H1 (cell line): ENCODE data around the gene CAPZA2. TPM values are rescaled to one million over a fixed set of nuclear protein-coding genes. Genes with fewer than 3 reads are reported as not detected.

Experiments used
- CTCF ChIA-PET: fragments of 300-600 bp; sonication (Branson Sonifier 250); formaldehyde crosslinking; loops from one replicate; lab custom pipeline; 2021; ENCODE audit not compliant: partially characterized antibody; lab: Charles Lee
- POLR2A ChIA-PET: fragments of 300-600 bp; sonication (Branson Sonifier 250); formaldehyde crosslinking; loops from one replicate; lab custom pipeline; 2021; ENCODE audit warnings: inconsistent platforms; ENCODE audit not compliant: partially characterized antibody; lab: Charles Lee
- DNase-seq, 2 experiments: peaks; one replicate each; pipeline versions ENCODE4 v3.0.0 to v3.0.0-alpha.2; 2010 to 2022; ENCODE audit warnings: low spot score in 2 of 2, low read depth in 1 of 2, mixed read lengths in 1 of 2
- FAIRE-seq: peaks from 2 replicates; lab custom pipeline; 2011; peaks lifted over from hg19 to GRCh38; lab: Jason Lieb, UNC
- H2AFZ ChIP-seq: 2 replicates; pipeline ENCODE4 v1.8.1; 2012; ENCODE audit warnings: low read length, inconsistent platforms
- H2AK5ac ChIP-seq: 2 replicates; pipeline ENCODE4 v1.6.1; 2013; ENCODE audit warnings: low read depth, low read length
- H2BK120ac ChIP-seq: replicated peaks from 2 replicates; pipeline ENCODE3; 2013; ENCODE audit warnings: low read depth, low read length, inconsistent platforms
- H2BK12ac ChIP-seq: 2 replicates; pipeline ENCODE4 v1.6.1; 2013; ENCODE audit warnings: low read depth, low read length
- H2BK15ac ChIP-seq: 2 replicates; pipeline ENCODE4 v1.6.1; 2013; ENCODE audit warnings: low read length
- H2BK20ac ChIP-seq: 2 replicates; pipeline ENCODE4 v1.6.1; 2013; ENCODE audit warnings: low read length
- H2BK5ac ChIP-seq: 2 replicates; pipeline ENCODE4 v1.6.1; 2013; ENCODE audit warnings: low read depth, low read length
- H3K14ac ChIP-seq: 2 replicates; pipeline ENCODE4 v1.6.1; 2013; ENCODE audit warnings: inconsistent platforms; ENCODE audit not compliant: insufficient read length
- H3K18ac ChIP-seq: 2 replicates; pipeline ENCODE4 v1.6.1; 2013; ENCODE audit warnings: low read length; ENCODE audit errors: extremely low read depth
- H3K23ac ChIP-seq: 2 replicates; pipeline ENCODE4 v1.6.1; 2013; ENCODE audit warnings: inconsistent platforms; ENCODE audit not compliant: insufficient read length
- H3K23me2 ChIP-seq: 2 replicates; pipeline ENCODE4 v1.6.1; 2013; ENCODE audit warnings: low read depth, low read length
- H3K27ac ChIP-seq: 2 replicates; pipeline ENCODE4 v1.6.1; 2011; ENCODE audit warnings: low read depth, low read length, inconsistent platforms
- H3K27me3 ChIP-seq, 4 experiments: replicated peaks in 1 of 4; 1 replicate in 1 of 4; 2 replicates in 3 of 4; pipeline versions ENCODE4 v1.6.1 to v1.8.1; 2011 to 2013; ENCODE audit warnings: low read length in 3 of 4, mild to moderate bottlenecking in 3 of 4, inconsistent platforms in 2 of 4, mixed read lengths in 2 of 4, moderate library complexity in 1 of 4; ENCODE audit not compliant: control insufficient read depth in 3 of 4, insufficient read depth in 3 of 4; ENCODE audit errors: extremely low read depth in 1 of 4
- H3K36me3 ChIP-seq, 4 experiments: 2 replicates each; pipeline versions ENCODE4 v1.6.1 to v1.8.1; 2011 to 2013; ENCODE audit warnings: mild to moderate bottlenecking in 4 of 4, low read length in 3 of 4, moderate library complexity in 2 of 4, control low read depth in 1 of 4, inconsistent platforms in 1 of 4; ENCODE audit not compliant: insufficient read depth in 4 of 4, control insufficient read depth in 2 of 4
- H3K4ac ChIP-seq: replicated peaks from 2 replicates; pipeline ENCODE3; 2013; ENCODE audit warnings: low read length, low read depth, mixed read lengths, inconsistent platforms; ENCODE audit not compliant: insufficient read length
- H3K4me1 ChIP-seq, 4 experiments: replicated peaks in 1 of 4; 1 replicate in 1 of 4; 2 replicates in 3 of 4; pipeline versions ENCODE4 v1.6.1 to v1.8.1; 2011 to 2013; ENCODE audit warnings: low read length in 3 of 4, inconsistent platforms in 2 of 4, mixed read lengths in 1 of 4; ENCODE audit not compliant: insufficient read depth in 4 of 4, control insufficient read depth in 3 of 4
- H3K4me2 ChIP-seq, 2 experiments: 2 replicates each; pipeline versions ENCODE4 v1.6.1 to v1.8.1; 2011 to 2013; ENCODE audit warnings: low read depth in 2 of 2, low read length in 2 of 2, control low read depth in 1 of 2, inconsistent platforms in 1 of 2, mild to moderate bottlenecking in 1 of 2; ENCODE audit not compliant: insufficient read depth in 1 of 2
- H3K4me3 ChIP-seq, 4 experiments: fragments of 200-600, 300-600 bp in 1 of 4; sonication (generic), shearing (Covaris generic), sonication (Bioruptor Twin) in 1 of 4; 2 replicates each; pipeline versions ENCODE4 v1.5.1 to v1.8.1; 2011 to 2016; ENCODE audit warnings: low read length in 4 of 4, low read depth in 3 of 4, control low read depth in 2 of 4, inconsistent platforms in 2 of 4, mild to moderate bottlenecking in 2 of 4, mixed read lengths in 1 of 4, moderate library complexity in 1 of 4; ENCODE audit not compliant: insufficient read depth in 2 of 4; ENCODE audit errors: extremely low read depth in 1 of 4
- H3K56ac ChIP-seq: replicated peaks from 2 replicates; pipeline ENCODE3; 2013; ENCODE audit warnings: low read depth, mild to moderate bottlenecking, mixed read lengths, low read length, inconsistent platforms; ENCODE audit not compliant: insufficient read length
- H3K79me1 ChIP-seq: 2 replicates; pipeline ENCODE4 v1.6.1; 2013; ENCODE audit warnings: low read depth, low read length, control low read depth
- H3K79me2 ChIP-seq, 2 experiments: 2 replicates each; pipeline versions ENCODE4 v1.6.1 to v1.8.1; 2012 to 2013; ENCODE audit warnings: low read length in 2 of 2, mild to moderate bottlenecking in 2 of 2, inconsistent platforms in 1 of 2; ENCODE audit not compliant: insufficient read depth in 2 of 2, control insufficient read depth in 1 of 2
- H3K9ac ChIP-seq, 4 experiments: replicated peaks in 1 of 4; 1 replicate in 1 of 4; 2 replicates in 3 of 4; pipeline versions ENCODE4 v1.6.1 to v1.8.1; 2011 to 2013; ENCODE audit warnings: low read depth in 3 of 4, low read length in 3 of 4, control low read depth in 2 of 4, mild to moderate bottlenecking in 2 of 4, moderate library complexity in 2 of 4, inconsistent platforms in 1 of 4; ENCODE audit errors: extremely low read depth in 1 of 4
- H3K9me3 ChIP-seq, 2 experiments: 2 replicates each; pipeline versions ENCODE4 v1.6.1 to v1.8.1; 2012 to 2013; ENCODE audit warnings: mild to moderate bottlenecking in 2 of 2, moderate library complexity in 2 of 2, control low read depth in 1 of 2, inconsistent platforms in 1 of 2, low read depth in 1 of 2, low read length in 1 of 2, mixed read lengths in 1 of 2; ENCODE audit not compliant: insufficient read depth in 2 of 2
- H4K20me1 ChIP-seq, 2 experiments: replicated peaks in 1 of 2; 2 replicates each; pipeline versions ENCODE3 to v1.8.1; 2011 to 2013; ENCODE audit warnings: inconsistent platforms in 2 of 2, low read length in 2 of 2, mild to moderate bottlenecking in 1 of 2; ENCODE audit not compliant: insufficient read depth in 2 of 2, control insufficient read depth in 1 of 2
- H4K5ac ChIP-seq: 2 replicates; pipeline ENCODE4 v1.6.1; 2013; ENCODE audit warnings: low read length, low read depth, mixed read lengths, inconsistent platforms; ENCODE audit not compliant: insufficient read length
- H4K8ac ChIP-seq: 2 replicates; pipeline ENCODE4 v1.8.0; 2013; ENCODE audit warnings: mild to moderate bottlenecking, moderate library complexity, low read length, inconsistent platforms; ENCODE audit not compliant: insufficient read depth; ENCODE audit errors: extremely low read depth
- H4K91ac ChIP-seq: replicated peaks from 2 replicates; pipeline ENCODE3; 2013; ENCODE audit warnings: low read length, mixed read lengths, inconsistent platforms; ENCODE audit not compliant: insufficient read length
- CREB1 ChIP-seq: IDR thresholded peaks from 2 replicates; pipeline ENCODE4 v1.6.1; 2012; ENCODE audit warnings: inconsistent platforms
- CTCF ChIP-seq, 3 experiments: IDR thresholded peaks; 1 replicate in 2 of 3; 2 replicates in 1 of 3; pipeline versions ENCODE4 v1.5.1 to v1.6.1; 2011; ENCODE audit warnings: low read length in 3 of 3, mild to moderate bottlenecking in 3 of 3, inconsistent platforms in 2 of 3, low read depth in 1 of 3, moderate library complexity in 1 of 3; ENCODE audit not compliant: insufficient read depth in 1 of 3; ENCODE audit errors: control extremely low read depth in 1 of 3
- EZH2 ChIP-seq: fragments of 200-600 bp; sonication (generic); IDR thresholded peaks from 2 replicates; pipeline ENCODE4 v1.7.1; 2012; ENCODE audit warnings: low read depth, mild to moderate bottlenecking, moderate library complexity, low read length, inconsistent platforms; ENCODE audit not compliant: severe bottlenecking
- JUN ChIP-seq: IDR thresholded peaks from 2 replicates; pipeline ENCODE4 v1.6.1; 2011; ENCODE audit warnings: low read depth, mild to moderate bottlenecking, improper control_type of control experiment, low read length
- KDM4A ChIP-seq: IDR thresholded peaks from one replicate; pipeline ENCODE4 v1.7.1; 2012; ENCODE audit warnings: low read depth, mild to moderate bottlenecking, moderate library complexity, low read length, inconsistent platforms; ENCODE audit not compliant: severe bottlenecking
- POLR2AphosphoS5 ChIP-seq: IDR thresholded peaks from 2 replicates; pipeline ENCODE4 v1.6.1; 2011; ENCODE audit warnings: low read depth, low read length
- RXRA ChIP-seq: IDR thresholded peaks from 2 replicates; pipeline ENCODE4 v1.6.1; 2011; ENCODE audit warnings: low read depth, mild to moderate bottlenecking, low read length, moderate library complexity; ENCODE audit not compliant: insufficient read depth
- SIN3A ChIP-seq, 2 experiments: IDR thresholded peaks in 1 of 2; conservative IDR thresholded peaks in 1 of 2; 2 replicates each; pipeline ENCODE4 v1.6.1; 2011 to 2012; ENCODE audit warnings: low read length in 2 of 2, improper control_type of control experiment in 1 of 2, low read depth in 1 of 2, mild to moderate bottlenecking in 1 of 2
- SRF ChIP-seq: IDR thresholded peaks from 2 replicates; pipeline ENCODE4 v1.6.1; 2011; ENCODE audit warnings: mild to moderate bottlenecking, low read depth, low read length, moderate library complexity
- SUZ12 ChIP-seq: fragments of 200-600 bp; sonication (generic); IDR thresholded peaks from 2 replicates; pipeline ENCODE4 v1.6.1; 2012; ENCODE audit warnings: mild to moderate bottlenecking, inconsistent platforms, low read length, moderate library complexity, mixed read lengths
- TCF12 ChIP-seq: IDR thresholded peaks from 2 replicates; pipeline ENCODE4 v1.6.1; 2011; ENCODE audit warnings: low read depth, mild to moderate bottlenecking, low read length
- polyA plus RNA-seq, 7 experiments: library from polyadenylated mRNA; depleted of rRNA in 3 of 7; stranded (reverse) in 5 of 7; unstranded in 2 of 7; fragments of >200 nt in 5 of 7; fragments of 200-250 nt in 2 of 7; gene quantifications; 1 replicate in 5 of 7; 2 replicates in 1 of 7; 4 replicates in 1 of 7; pipeline versions ENCODE4 v1.2.1 to v1.2.3, GENCODE V29; 2011 to 2013; ENCODE audit warnings: missing spikeins in 2 of 7, mixed read lengths in 2 of 7
- total RNA-seq: library from RNA; stranded (reverse); fragmentation: NEBNext Ultra II Directional; extraction: Animal tissue kit (Norgen Biotek cat#: 25700); gene quantifications from 2 replicates; pipeline ENCODE4 v1.2.1, GENCODE V29; 2021
- TF ChIP-seq, protein P1 (sequence below): IDR thresholded peaks from 2 replicates; pipeline ENCODE4 v1.6.1; 2011; ENCODE audit warnings: low read depth, mild to moderate bottlenecking, low read length; ENCODE audit not compliant: insufficient read depth

The CAPZA2 gene
- total and polyA plus RNA-seq, 2 of the 8 experiments (the other 6 are each of a cell fraction or from before 2014, with no cell fraction given): 33.2 to 145 TPM

DNA sequence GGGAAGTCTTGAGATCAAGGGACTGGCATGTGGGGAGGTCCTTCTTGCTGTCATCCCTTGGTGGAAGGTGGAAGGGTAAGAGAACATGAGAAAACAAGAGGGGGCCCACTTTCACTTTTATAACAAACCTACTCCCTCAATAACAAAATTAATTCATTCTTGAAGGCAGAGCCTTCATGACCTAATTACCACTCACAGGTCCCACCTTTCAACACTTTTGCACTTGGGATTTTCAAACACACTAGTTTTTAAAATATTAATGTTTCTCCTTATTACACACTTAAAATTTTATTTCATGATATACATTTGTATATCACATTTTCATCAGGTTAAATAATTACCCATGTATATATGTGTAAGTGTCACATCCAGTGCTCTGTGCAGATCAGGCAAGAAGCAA lies 93.0 kb downstream of the CAPZA2 start:
- peaks cover 0 to 12% (median 6%) of the 10 kb centered on the region in 4 experiments; a peak in 3 of 7 replicates for H3K4me1 ChIP-seq
- peaks cover 0 to 40% of the 10 kb centered on the region in 2 experiments; a peak in 2 of 4 replicates for H3K79me2 ChIP-seq
- no peak overlapping the region for H2AK5ac ChIP-seq
- no peak overlapping the region for H2BK120ac ChIP-seq
- no peak overlapping the region for H3K14ac ChIP-seq
- H4K20me1 ChIP-seq: no peaks in the 10 kb centered on the region
- H2AFZ ChIP-seq: no peak overlapping the region
- no peak overlapping the region for H3K56ac ChIP-seq
- ChIA-PET CTCF (no interaction called here), POLR2A (no interaction called here)
- no peak overlapping the region for H4K8ac ChIP-seq
- H2BK15ac ChIP-seq: no peak overlapping the region
- no peaks in the 10 kb centered on the region for H3K9me3 ChIP-seq
- peak overlapping the region in 2 of 4 experiments; percentile 91 to 97; a peak in 3 of 8 replicates for H3K4me3 ChIP-seq
- peak overlapping the region; percentile 80 to 85 for H3K4me2 ChIP-seq
- H3K27ac ChIP-seq: no peak overlapping the region
- no peak overlapping the region for H4K91ac ChIP-seq
- DNase-seq (no peak), FAIRE-seq (no peak)
- H3K27me3 ChIP-seq: no peaks in the 10 kb centered on the region
- peaks cover 3% of the 10 kb centered on the region for H3K23me2 ChIP-seq
- no peak overlapping the region for H3K18ac ChIP-seq
- H4K5ac ChIP-seq: no peak overlapping the region
- no peak overlapping the region for H3K9ac ChIP-seq
- no peak overlapping the region for H3K4ac ChIP-seq
- H2BK20ac ChIP-seq: no peak overlapping the region
- H2BK12ac ChIP-seq: no peak overlapping the region
- H2BK5ac ChIP-seq: no peak overlapping the region
- no peaks in the 10 kb centered on the region for H3K36me3 ChIP-seq
- H3K79me1 ChIP-seq: peaks cover 2% of the 10 kb centered on the region; the same call in 1 of the 2 replicates
- H3K23ac ChIP-seq: no peak overlapping the region
- TF ChIP-seq CTCF (IDR thresholded peaks at IDR 0.05; ENCODE audit: control extremely low read depth in 1 of 3, insufficient read depth in 1 of 3, low read depth in 1 of 3, low read length in 3 of 3) (no peak), POLR2AphosphoS5 (no peak), SUZ12 (no peak), SRF (no peak), JUN (no peak), KDM4A (no peak), RXRA (no peak), EZH2 (no peak), CREB1 (no peak), TCF12 (no peak), SIN3A (conservative IDR thresholded peaks at IDR 0.05 in 1 of 2, IDR thresholded peaks at IDR 0.05 in 1 of 2; ENCODE audit: low read depth in 1 of 2, low read length in 2 of 2) (no peak)
- TF ChIP-seq, protein P1, sequence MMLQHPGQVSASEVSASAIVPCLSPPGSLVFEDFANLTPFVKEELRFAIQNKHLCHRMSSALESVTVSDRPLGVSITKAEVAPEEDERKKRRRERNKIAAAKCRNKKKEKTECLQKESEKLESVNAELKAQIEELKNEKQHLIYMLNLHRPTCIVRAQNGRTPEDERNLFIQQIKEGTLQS: no peak
